Smooth muscle cell (in vitro differentiated cells): ENCODE measurements around the gene TANGO6. TPM values are rescaled to one million over a fixed set of nuclear protein-coding genes. Genes with fewer than 3 reads are reported as not detected.

Source experiments
- DNase-seq: peaks from one replicate; lab custom pipeline; 2025; ENCODE audit not compliant: unreplicated experiment; lab: John Stamatoyannopoulos, UW
- H2AFZ ChIP-seq: fragments of 200-600 bp; sonication (generic); 2 replicates; pipeline ENCODE4 v1.6.0; 2016; ENCODE audit warnings: antibody characterized with exemption, low read depth, mild to moderate bottlenecking
- H3F3A ChIP-seq: fragments of 200-600 bp; sonication (generic); 2 replicates; pipeline ENCODE4 v1.6.0; 2017; ENCODE audit warnings: antibody characterized with exemption, low read depth
- H3K27ac ChIP-seq: fragments of 200-600 bp; sonication (generic); 2 replicates; pipeline ENCODE4 v1.5.1; 2016; ENCODE audit warnings: low read depth, mild to moderate bottlenecking
- H3K27me3 ChIP-seq: fragments of 200-600 bp; sonication (generic); 2 replicates; pipeline ENCODE4 v1.6.1; 2016; ENCODE audit warnings: low read depth, mild to moderate bottlenecking
- H3K36me3 ChIP-seq: fragments of 200-600 bp; sonication (generic); 2 replicates; pipeline ENCODE4 v1.5.1; 2016; ENCODE audit warnings: low read depth
- H3K4me1 ChIP-seq: fragments of 200-600 bp; sonication (generic); 2 replicates; pipeline ENCODE4 v1.5.1; 2016; ENCODE audit warnings: low read depth
- H3K4me2 ChIP-seq: fragments of 200-600 bp; sonication (generic); 2 replicates; pipeline ENCODE4 v1.6.0; 2016; ENCODE audit warnings: mild to moderate bottlenecking
- H3K4me3 ChIP-seq: fragments of 200-600 bp; sonication (generic); 2 replicates; pipeline ENCODE4 v1.5.1; 2016; ENCODE audit warnings: mild to moderate bottlenecking
- H3K79me2 ChIP-seq: fragments of 200-600 bp; sonication (generic); 2 replicates; pipeline ENCODE4 v1.6.0; 2016; ENCODE audit warnings: low read depth, mild to moderate bottlenecking
- H3K9ac ChIP-seq: fragments of 200-600 bp; sonication (generic); 2 replicates; pipeline ENCODE4 v1.6.0; 2016; ENCODE audit warnings: low read depth
- H3K9me3 ChIP-seq: fragments of 200-600 bp; sonication (generic); replicated peaks from 2 replicates; pipeline ENCODE4 v1.5.1; 2016; ENCODE audit warnings: low read depth
- H4K20me1 ChIP-seq: fragments of 200-600 bp; sonication (generic); 2 replicates; pipeline ENCODE4 v1.6.0; 2016; ENCODE audit warnings: low read depth
- CTCF ChIP-seq: fragments of 200-600 bp; sonication (generic); IDR thresholded peaks from 2 replicates; pipeline ENCODE4 v1.5.1; 2017; ENCODE audit warnings: borderline replicate concordance, mild to moderate bottlenecking, antibody characterized with exemption; ENCODE audit not compliant: insufficient read depth, poor library complexity, severe bottlenecking
- WGBS: methylation state at CpG from one replicate; pipeline ENCODE4 v1.1.7; 2016; ENCODE audit warnings: low lambda C conversion rate; 5-methylcytosine and 5-hydroxymethylcytosine counted together
- polyA plus RNA-seq: library from polyadenylated mRNA; unstranded; fragments of >200 nt; fragmentation: Nextera tagmentation; extraction: Ambion mirVana; gene quantifications from 2 replicates; pipeline ENCODE4 v1.2.1, GENCODE V29; 2016
- total RNA-seq: library from RNA; depleted of rRNA; stranded (reverse); fragments of >200 nt; gene quantifications from 2 replicates; pipeline ENCODE4 v1.2.3, GENCODE V29; 2014

TANGO6 gene
- total and polyA plus RNA-seq, 2 experiments from 2014 or later, result 4.5 to 5.2 TPM

GRCh38 chr16:68948230-68948910, 105.0 kb downstream of the TANGO6 start:
- Histone ChIP-seq H3K9me3 (no peaks in the 10 kb centered on the region), H2AFZ (no peak overlapping the region), H3K36me3 (no peaks in the 10 kb centered on the region), H3K4me3 (no peak overlapping the region), H3K27me3 (no peaks in the 10 kb centered on the region), H3K4me2 (no peak overlapping the region), H4K20me1 (no peaks in the 10 kb centered on the region), H3K79me2 (no peaks in the 10 kb centered on the region), H3K9ac (no peak overlapping the region), H3F3A (no peaks in the 10 kb centered on the region), H3K27ac (no peak overlapping the region), H3K4me1 (peaks cover 4% of the 10 kb centered on the region)
- 92% methylated on average over 1 of the region's 1 CpG for WGBS
- no peak for TF ChIP-seq CTCF
- no peak for DNase-seq

- H3K4me2 ChIP-seq, result no peak overlapping the region
- no peaks in the 10 kb centered on the region for H3F3A ChIP-seq
- H3K79me2 ChIP-seq, result no peaks in the 10 kb centered on the region
- no peak for DNase-seq
- H2AFZ ChIP-seq, result no peak overlapping the region
- H4K20me1 ChIP-seq, result no peaks in the 10 kb centered on the region
- no peaks in the 10 kb centered on the region for H3K27me3 ChIP-seq
- no peak overlapping the region for H3K4me3 ChIP-seq
- no peak for TF ChIP-seq CTCF
- H3K9me3 ChIP-seq, result no peaks in the 10 kb centered on the region
- H3K4me1 ChIP-seq, result peaks cover 16% of the 10 kb centered on the region
- WGBS, result 57% methylated on average over 2 of the region's 2 CpGs
- no peak overlapping the region for H3K9ac ChIP-seq
- no peaks in the 10 kb centered on the region for H3K36me3 ChIP-seq
- H3K27ac ChIP-seq, result no peak overlapping the region
These were observed 108.9 kb downstream of the TANGO6 start for GRCh38 chr16:68951991-68952877.

- Histone ChIP-seq H3K4me1 (peaks cover 22% of the 10 kb centered on the region), H3K9me3 (no peaks in the 10 kb centered on the region), H3K9ac (no peak overlapping the region), H3K27me3 (no peaks in the 10 kb centered on the region), H4K20me1 (no peaks in the 10 kb centered on the region), H3F3A (no peaks in the 10 kb centered on the region), H3K36me3 (no peaks in the 10 kb centered on the region), H3K4me3 (no peak overlapping the region), H3K27ac (no peak overlapping the region), H2AFZ (no peak overlapping the region), H3K79me2 (no peaks in the 10 kb centered on the region), H3K4me2 (no peak overlapping the region)
- no peak for TF ChIP-seq CTCF
- DNase-seq, result no peak
- WGBS, result 78% methylated on average over 8 of the region's 8 CpGs
These were observed 111.7 kb downstream of the TANGO6 start for GRCh38 chr16:68954911-68955635.
